Stomach (tissue), 19 donors: ENCODE data around the gene ZNF239. TPM values are rescaled to one million over a fixed set of nuclear protein-coding genes. Genes with fewer than 3 reads are reported as not detected.

Source experiments
- DNase-seq, 2 donors: peaks; one replicate each; pipeline versions ENCODE4 v3.0.0 to v3.0.0-alpha.2; 2013 to 2019
- H3K27ac ChIP-seq, 5 donors: fragments of 200-600 bp in 4 of 5; sonication (generic) in 4 of 5; one replicate each; pipeline ENCODE4 v1.5.1; 2013 to 2019; ENCODE audit warnings: mild to moderate bottlenecking in 1 of 5, moderate library complexity in 1 of 5
- H3K27me3 ChIP-seq, 3 donors: fragments of 200-600 bp; sonication (generic); one replicate each; pipeline ENCODE4 v1.5.1; 2017 to 2019; ENCODE audit warnings: mixed run types in 1 of 3
- H3K36me3 ChIP-seq, 4 donors: fragments of 200-600 bp; sonication (generic); 1 replicate in 3 of 4; 2 replicates in 1 of 4; pipeline ENCODE4 v1.5.1; 2016 to 2019
- H3K4me1 ChIP-seq, 4 donors: fragments of 200-600 bp; sonication (generic); one replicate each; pipeline ENCODE4 v1.5.1; 2016 to 2019
- H3K4me3 ChIP-seq, 4 donors: fragments of 200-600 bp; sonication (generic) in 3 of 4; one replicate each; pipeline ENCODE4 v1.5.1; 2016 to 2019; ENCODE audit warnings: mild to moderate bottlenecking in 1 of 4
- H3K9me3 ChIP-seq, 4 donors: fragments of 200-600 bp; sonication (generic); one replicate each; pipeline ENCODE4 v1.5.1; 2016 to 2019
- EP300 ChIP-seq: sonication (generic); formaldehyde crosslinking; IDR thresholded peaks from one replicate; pipeline ENCODE4 v1.6.1; 2017; ENCODE audit warnings: antibody characterized with exemption
- POLR2A ChIP-seq, 4 donors: fragments of 450-650 bp; IDR thresholded peaks; one replicate each; pipeline ENCODE4 v1.6.1; 2016; ENCODE audit warnings: antibody characterized with exemption in 4 of 4, control low read depth in 2 of 4, mild to moderate bottlenecking in 1 of 4, moderate library complexity in 1 of 4
- POLR2AphosphoS5 ChIP-seq, 3 donors: sonication (generic); formaldehyde crosslinking; IDR thresholded peaks; one replicate each; pipeline ENCODE4 v1.6.1; 2016; ENCODE audit warnings: antibody characterized with exemption in 3 of 3
- WGBS, 5 donors: extraction: QIAGEN DNeasy Blood & Tissue Kit in 3 of 5; methylation state at CpG; one replicate each; pipeline versions ENCODE4 v1.1.5 to v1.1.7; 2013 to 2018; 5-methylcytosine and 5-hydroxymethylcytosine counted together
- intact Hi-C: fragments of 100-400 bp; cut with DNase I; formaldehyde crosslinking; loops from one replicate; pipeline ENCODE4 v1.15.1; 2023; ENCODE audit warnings: low total_unique reads
- long read RNA-seq, 10 donors: transcript quantifications; one replicate each; lab custom pipeline, GENCODE V29; 2026
- polyA plus RNA-seq, 3 donors: library from polyadenylated mRNA; stranded (reverse); fragments of 200-250 nt; gene quantifications; one replicate each; pipeline ENCODE4 v1.2.3, GENCODE V29; 2013
- total RNA-seq, 5 donors: library from RNA; depleted of rRNA; stranded (reverse); fragments of >200 nt; gene quantifications; one replicate each; pipeline versions ENCODE4 v1.1.0 to v1.2.3, GENCODE V29; 2014 to 2016
- TF ChIP-seq, protein P1 (sequence below), 7 experiments: fragments of 450-650 bp in 4 of 7; fragments of 200-600 bp in 3 of 7; sonication (generic) in 3 of 7; IDR thresholded peaks; one replicate each; pipeline ENCODE4 v1.5.1; 2016 to 2019; ENCODE audit warnings: antibody characterized with exemption in 7 of 7, control low read depth in 2 of 7, mild to moderate bottlenecking in 1 of 7
- donor health status: healthy with polysubstance abuse.
- donor health status: Bipolar disorder and iron deficiency.
- donor health status: healthy.

The ZNF239 gene
- total RNA-seq = 10 to 100 TPM in 1 of 5 donors, 1 to 10 TPM in 2, not detected in 2; 4.0 to 37.5 (median 5.2) TPM
- 1 to 10 TPM; 1.4 to 1.9 (median 1.6) TPM for polyA plus RNA-seq
- long read RNA-seq, donor 1 = 0 reads
- long read RNA-seq, donor 2, partial matches to known transcripts = 0 of 1 reads
- long read RNA-seq, donor 2, other reads (novel, unspliced or antisense) = 0 of 1 reads
- long read RNA-seq, donor 3, partial matches to known transcripts = 0 of 1 reads
- long read RNA-seq, donor 3, other reads (novel, unspliced or antisense) = 0 of 1 reads
- long read RNA-seq, donor 4 = 0 reads
- long read RNA-seq, donor 5, partial matches to known transcripts = 0 of 1 reads
- long read RNA-seq, donor 5, other reads (novel, unspliced or antisense) = 0 of 1 reads
- long read RNA-seq, donor 6, partial matches to known transcripts = 0 of 5 reads
- long read RNA-seq, donor 6, other reads (novel, unspliced or antisense) = 0 of 5 reads
- long read RNA-seq, donor 7, partial matches to known transcripts = 0 of 3 reads
- long read RNA-seq, donor 7, other reads (novel, unspliced or antisense) = 0 of 3 reads
- long read RNA-seq, donor 8, partial matches to known transcripts = 0 of 1 reads
- long read RNA-seq, donor 8, other reads (novel, unspliced or antisense) = 0 of 1 reads
- long read RNA-seq, donor 9, partial matches to known transcripts = 0 of 2 reads
- long read RNA-seq, donor 9, other reads (novel, unspliced or antisense) = 0 of 2 reads
- long read RNA-seq, donor 10, partial matches to known transcripts = 0 of 1 reads
- long read RNA-seq, donor 10, other reads (novel, unspliced or antisense) = 0 of 1 reads

DNA sequence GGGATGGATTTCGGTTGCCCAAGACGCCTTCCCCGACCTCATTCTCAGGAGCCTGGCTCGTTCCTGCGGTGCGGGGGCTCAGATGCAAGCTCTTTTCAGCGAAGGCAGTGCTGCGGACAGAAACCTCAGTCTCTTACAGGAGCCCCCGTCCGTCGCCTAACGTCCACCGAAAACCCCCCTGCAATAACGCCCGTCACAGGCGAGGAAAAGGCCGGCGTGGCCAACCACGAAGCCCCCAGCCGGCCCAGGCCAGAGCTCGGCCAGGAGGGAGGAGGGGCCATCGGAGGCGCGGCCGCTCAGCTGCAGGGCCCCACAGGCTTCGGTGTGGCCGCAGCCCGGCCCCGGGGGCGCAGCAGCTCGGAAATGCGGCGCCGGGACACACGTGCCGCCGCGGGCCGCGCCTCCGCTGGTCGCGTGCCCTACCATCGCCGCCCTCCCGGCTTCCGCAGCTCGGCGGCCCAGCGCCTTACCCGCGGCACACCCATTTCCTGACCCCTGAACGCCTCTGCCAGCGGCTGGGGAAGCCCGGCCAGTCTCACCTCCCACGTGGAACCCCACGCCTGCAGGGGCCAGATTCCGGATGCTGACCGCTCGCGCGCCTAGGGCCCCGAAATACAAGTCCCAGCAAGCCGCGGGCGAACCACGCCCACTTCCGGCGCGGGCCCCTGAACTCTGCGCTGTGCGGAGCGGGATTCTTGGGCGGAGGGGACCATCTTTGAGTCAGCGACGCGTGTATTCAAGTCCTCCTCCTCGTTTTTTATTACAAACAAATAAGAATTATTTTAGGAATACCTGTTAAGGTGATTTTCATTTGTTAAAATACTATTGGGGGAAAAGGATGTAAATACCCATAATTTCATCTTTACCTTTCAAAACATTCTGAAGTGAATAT, at the start of gene ZNF239:
Gene ZNF239, minus strand, starts transcription at position 616 of the 892 bp plus-strand sequence. CDS start 16,537 bp downstream, outside the sequence.
- Histone ChIP-seq H3K27me3 (no peaks in the 10 kb centered on the region), H3K27ac (peak within 1 kb of the TSS; percentile 59 to 82 (median 81)), H3K4me1 (peaks cover 0 to 24% (median 23%) of the 10 kb centered on the region in 4 donors), H3K9me3 (no peaks in the 10 kb centered on the region), H3K36me3 (peaks cover 0 to 3% (median 0%) of the 10 kb centered on the region in 4 donors), H3K4me3 (peak within 1 kb of the TSS; percentile 59 to 84 (median 68))
- no peak for TF ChIP-seq EP300
- TF ChIP-seq POLR2AphosphoS5 (IDR thresholded peaks at IDR 0.05) = peak; percentile 56 to 85 (median 62)
- peak; percentile 87 to 97 for DNase-seq
- 1 to 8% (median 3%) methylated on average over 44 to 78 of the region's 78 CpGs for WGBS, 5 donors
- intact Hi-C loops = loop anchor here (10.0 kb wide), 1 partner anchor 71 kb away; the partner anchor contains the start of gene ZNF32

DNA sequence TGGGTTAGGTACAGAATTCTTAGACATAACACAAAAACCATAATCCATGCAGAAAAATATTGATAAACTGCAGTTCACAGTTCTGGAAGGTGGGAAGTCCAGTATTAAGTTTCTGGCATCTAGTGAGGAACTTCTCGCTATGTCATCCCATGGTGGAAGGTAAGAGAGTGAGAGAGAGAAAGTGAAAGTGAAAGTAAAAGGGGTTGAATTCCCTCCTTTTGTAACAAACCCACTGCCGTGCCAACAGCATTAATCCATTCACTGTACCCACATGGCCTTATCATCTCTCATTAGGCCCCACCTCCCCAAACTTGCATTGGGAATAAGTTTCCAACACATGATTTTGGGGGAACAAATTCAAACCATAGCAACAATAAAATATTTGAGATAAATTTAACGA, 48.9 kb upstream of the ZNF239 start:
- no peaks in the 10 kb centered on the region for H3K36me3 ChIP-seq
- H3K4me3 ChIP-seq = peak overlapping the region in 1 of 4 donors; percentile 6
- TF ChIP-seq POLR2AphosphoS5 (IDR thresholded peaks at IDR 0.05) (no peak), POLR2A (IDR thresholded peaks at IDR 0.05) (no peak), EP300 (no peak)
- TF ChIP-seq, protein P1, sequence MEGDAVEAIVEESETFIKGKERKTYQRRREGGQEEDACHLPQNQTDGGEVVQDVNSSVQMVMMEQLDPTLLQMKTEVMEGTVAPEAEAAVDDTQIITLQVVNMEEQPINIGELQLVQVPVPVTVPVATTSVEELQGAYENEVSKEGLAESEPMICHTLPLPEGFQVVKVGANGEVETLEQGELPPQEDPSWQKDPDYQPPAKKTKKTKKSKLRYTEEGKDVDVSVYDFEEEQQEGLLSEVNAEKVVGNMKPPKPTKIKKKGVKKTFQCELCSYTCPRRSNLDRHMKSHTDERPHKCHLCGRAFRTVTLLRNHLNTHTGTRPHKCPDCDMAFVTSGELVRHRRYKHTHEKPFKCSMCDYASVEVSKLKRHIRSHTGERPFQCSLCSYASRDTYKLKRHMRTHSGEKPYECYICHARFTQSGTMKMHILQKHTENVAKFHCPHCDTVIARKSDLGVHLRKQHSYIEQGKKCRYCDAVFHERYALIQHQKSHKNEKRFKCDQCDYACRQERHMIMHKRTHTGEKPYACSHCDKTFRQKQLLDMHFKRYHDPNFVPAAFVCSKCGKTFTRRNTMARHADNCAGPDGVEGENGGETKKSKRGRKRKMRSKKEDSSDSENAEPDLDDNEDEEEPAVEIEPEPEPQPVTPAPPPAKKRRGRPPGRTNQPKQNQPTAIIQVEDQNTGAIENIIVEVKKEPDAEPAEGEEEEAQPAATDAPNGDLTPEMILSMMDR (IDR thresholded peaks at IDR 0.05) = no peak
- H3K27me3 ChIP-seq = no peaks in the 10 kb centered on the region
- H3K9me3 ChIP-seq = peaks cover 0 to 24% (median 8%) of the 10 kb centered on the region in 4 donors
- WGBS, 5 donors = 54 to 64% (median 60%) methylated on average over 3 of the region's 3 CpGs
- intact Hi-C loops = no loop called here
- peak in 1 of 2 donors; percentile 32 for DNase-seq
- H3K27ac ChIP-seq = no peak overlapping the region
- H3K4me1 ChIP-seq = no peaks in the 10 kb centered on the region

DNA sequence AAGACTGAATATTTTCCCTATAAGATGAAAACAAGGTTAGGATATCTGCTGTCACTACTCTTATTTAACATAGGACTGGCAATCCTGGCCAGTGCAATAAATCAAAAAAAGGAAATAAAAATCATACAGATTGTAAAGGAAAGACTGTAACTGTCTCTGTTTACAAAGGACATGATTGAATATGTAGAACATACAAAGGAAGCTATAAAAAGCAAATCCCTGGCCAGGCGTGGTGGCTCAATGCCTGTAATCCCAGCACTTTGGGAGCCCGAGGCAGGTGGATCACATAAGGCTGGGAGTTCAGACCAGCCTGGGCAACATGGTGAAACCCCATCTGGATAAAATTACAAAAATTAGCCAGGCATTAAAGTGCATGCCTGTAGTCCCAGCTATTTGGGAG, 47.6 kb upstream of the ZNF239 start:
- H3K27me3 ChIP-seq = no peaks in the 10 kb centered on the region
- intact Hi-C loops = no loop called here
- no peak overlapping the region for H3K27ac ChIP-seq
- peaks cover 1 to 7% (median 3%) of the 10 kb centered on the region in 4 donors for H3K36me3 ChIP-seq
- 57 to 79% (median 67%) methylated on average over 2 of the region's 2 CpGs for WGBS, 5 donors
- no peak for DNase-seq
- no peaks in the 10 kb centered on the region for H3K4me1 ChIP-seq
- TF ChIP-seq POLR2AphosphoS5 (IDR thresholded peaks at IDR 0.05) = no peak
- no peak for TF ChIP-seq POLR2A (IDR thresholded peaks at IDR 0.05)
- no peak for TF ChIP-seq EP300
- TF ChIP-seq, protein P1 (IDR thresholded peaks at IDR 0.05) = no peak
- H3K4me3 ChIP-seq = no peak overlapping the region
- peaks cover 6 to 37% (median 18%) of the 10 kb centered on the region in 4 donors for H3K9me3 ChIP-seq

DNA sequence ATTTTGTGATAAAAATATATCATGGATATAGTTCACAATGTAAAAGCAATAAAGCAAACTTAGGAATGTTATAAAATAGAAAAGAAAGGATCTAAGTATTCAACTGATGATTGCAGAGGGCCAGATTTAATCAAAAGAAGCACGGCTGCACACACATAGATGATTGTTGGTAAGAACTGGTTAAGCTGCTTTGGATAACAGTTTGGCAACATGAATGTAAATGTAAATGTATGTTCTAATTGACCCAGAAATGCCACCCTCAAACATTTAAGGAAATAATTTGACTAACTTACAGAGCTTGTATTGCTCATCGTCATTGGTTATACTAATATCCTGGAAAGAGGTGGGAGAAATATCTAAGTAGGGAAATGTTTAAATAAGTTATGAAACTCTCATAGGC, 45.0 kb upstream of the ZNF239 start:
- no peak overlapping the region for H3K4me3 ChIP-seq
- H3K27ac ChIP-seq = no peak overlapping the region
- 75 to 97% (median 81%) methylated on average over 2 of the region's 2 CpGs for WGBS, 5 donors
- peaks cover 15 to 33% (median 30%) of the 10 kb centered on the region in 4 donors for H3K36me3 ChIP-seq
- H3K27me3 ChIP-seq = no peaks in the 10 kb centered on the region
- H3K4me1 ChIP-seq = no peaks in the 10 kb centered on the region
- DNase-seq = no peak
- TF ChIP-seq POLR2A (IDR thresholded peaks at IDR 0.05) (no peak), POLR2AphosphoS5 (IDR thresholded peaks at IDR 0.05) (no peak)
- TF ChIP-seq, protein P1 (IDR thresholded peaks at IDR 0.05) = no peak
- intact Hi-C loops = no loop called here
- H3K9me3 ChIP-seq = peaks cover 19 to 62% (median 39%) of the 10 kb centered on the region in 4 donors
